GM12873 (cell line): ENCODE data around the gene CGREF1.

ENCODE experiments used
- CTCF ChIP-seq: IDR thresholded peaks from 2 replicates; pipeline ENCODE4 v1.5.1; 2012; ENCODE audit warnings: low read depth, mild to moderate bottlenecking, moderate library complexity, low read length, control low read depth; ENCODE audit not compliant: insufficient read depth; ENCODE audit errors: missing control alignments

The CGREF1 gene

GRCh38 chr2:27128668-27129571, 10.0 kb upstream of the CGREF1 start:
- TF ChIP-seq CTCF, result no peak

GRCh38 chr2:27127883-27128667, 9.1 kb upstream of the CGREF1 start:
- no peak for TF ChIP-seq CTCF

- no peak for TF ChIP-seq CTCF
Observed at GRCh38 chr2:27126252-27126710, 7.4 kb upstream of the CGREF1 start.

- no peak for TF ChIP-seq CTCF
Observed at GRCh38 chr2:27125104-27125503, 6.2 kb upstream of the CGREF1 start.

GRCh38 chr2:27123302-27124150, 4.6 kb upstream of the CGREF1 start, which contains the start of gene ABHD1:
Gene ABHD1, plus strand, starts transcription at chr2:27123815. Its CDS starts 134 bp downstream, at chr2:27123949.
- TF ChIP-seq CTCF, result no peak

GRCh38 chr2:27122791-27123190, 3.9 kb upstream of the CGREF1 start:
- TF ChIP-seq CTCF, result no peak
